GM19395 (cell line): ENCODE data around the gene CNTNAP2.

ENCODE experiments used
- ATAC-seq: cut with Tn5 transposase; IDR thresholded peaks from one replicate; pipeline ENCODE4 v1.9.1; 2021; ENCODE audit warnings: mild to moderate bottlenecking, moderate library complexity; ENCODE audit not compliant: unreplicated experiment

The CNTNAP2 gene

DNA sequence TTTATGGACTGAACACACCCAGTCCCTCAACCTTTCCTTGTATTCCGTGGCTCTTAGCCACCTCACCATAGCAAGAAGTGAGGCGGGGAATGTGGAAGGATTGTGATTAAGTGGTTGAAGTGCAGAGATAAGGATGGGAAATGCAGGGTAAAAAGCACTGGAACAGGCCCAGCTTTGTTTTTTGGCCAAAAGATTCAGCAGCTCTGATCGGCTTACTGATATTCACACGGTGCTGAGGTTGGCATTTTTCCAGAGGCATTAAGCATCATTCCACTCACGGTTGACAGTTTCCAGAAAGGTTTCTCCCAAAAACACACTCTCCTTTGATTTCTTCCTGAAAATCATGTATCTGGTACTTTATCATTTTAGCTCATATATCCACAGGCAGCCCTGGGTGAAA is 544.2 kb downstream of the CNTNAP2 start:
- no peak for ATAC-seq

DNA sequence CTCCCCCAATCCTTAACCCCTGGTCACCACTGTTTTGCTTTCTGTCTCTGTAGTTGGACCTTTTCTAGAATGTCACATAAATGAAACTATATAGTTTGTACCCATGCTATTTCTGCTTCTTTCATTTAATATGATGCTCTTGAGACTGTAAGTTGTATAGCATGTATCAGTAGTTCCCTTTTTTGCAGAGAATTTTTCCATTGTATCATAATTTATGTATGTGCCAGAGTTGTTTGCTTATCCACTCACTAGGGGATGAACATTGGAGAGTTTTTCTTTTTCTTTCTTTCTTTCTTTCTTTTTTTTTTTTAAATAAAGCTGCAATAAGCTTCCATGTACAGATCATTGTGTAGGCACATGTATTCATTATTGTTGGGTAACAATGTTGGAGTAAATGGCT is 544.8 kb downstream of the CNTNAP2 start:
- ATAC-seq: no peak

DNA sequence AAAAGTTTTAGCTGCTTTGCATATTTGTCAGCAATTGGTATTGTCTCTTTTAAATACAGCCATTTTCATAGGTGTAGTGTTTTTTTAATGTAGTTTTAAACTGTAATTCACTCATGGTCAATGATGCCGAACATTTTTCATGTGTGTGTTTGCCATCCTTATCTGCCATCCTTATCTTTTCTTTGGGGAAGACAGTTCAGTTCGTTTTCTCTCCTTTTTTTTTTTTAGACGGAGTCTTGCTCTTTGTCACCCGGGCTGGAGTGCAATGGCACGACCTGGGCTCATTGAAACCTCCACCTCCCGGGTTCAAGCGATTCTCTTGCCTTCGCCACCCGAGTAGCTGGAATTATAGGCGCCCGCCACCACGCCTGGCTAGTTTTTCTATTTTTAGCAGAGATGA is 545.3 kb downstream of the CNTNAP2 start:
- no peak for ATAC-seq

DNA sequence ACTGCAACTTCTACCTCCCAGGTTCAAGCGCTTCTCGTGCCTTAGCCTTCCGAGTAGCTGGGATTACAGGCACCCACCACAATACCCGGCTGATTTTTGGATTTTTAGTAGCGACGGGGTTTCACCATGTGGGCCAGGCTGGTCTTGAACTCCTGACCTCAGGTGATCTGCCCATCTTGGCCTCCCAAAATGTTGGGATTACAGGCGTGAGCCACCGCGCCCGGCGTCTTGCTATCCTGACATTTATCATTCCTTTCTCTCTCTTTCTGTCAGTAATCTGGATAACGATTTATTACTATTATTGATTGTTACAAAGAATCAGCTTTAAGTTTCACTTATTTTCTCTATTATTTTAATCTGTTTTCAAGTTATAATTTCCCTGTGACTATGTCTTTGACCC is 548.4 kb downstream of the CNTNAP2 start:
- no peak for ATAC-seq

DNA sequence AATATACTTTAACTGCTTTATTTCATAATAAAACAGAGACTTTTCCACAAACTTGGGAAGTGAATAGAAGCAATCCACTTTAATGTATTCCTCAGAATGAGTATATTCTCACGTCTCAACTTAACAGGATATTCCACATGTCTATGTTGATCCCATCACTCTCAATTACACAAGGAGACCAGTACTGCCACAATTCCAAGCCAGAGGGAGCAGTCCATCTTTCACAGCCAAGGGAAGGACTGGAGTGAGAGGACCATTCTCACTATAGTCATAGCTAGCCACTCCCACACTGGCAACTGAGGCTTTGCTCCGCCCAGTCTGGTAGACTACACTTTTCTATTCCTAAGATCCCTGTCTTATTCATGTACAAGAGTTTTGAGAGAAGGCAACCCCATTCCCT is 553.9 kb downstream of the CNTNAP2 start:
- ATAC-seq: no peak

DNA sequence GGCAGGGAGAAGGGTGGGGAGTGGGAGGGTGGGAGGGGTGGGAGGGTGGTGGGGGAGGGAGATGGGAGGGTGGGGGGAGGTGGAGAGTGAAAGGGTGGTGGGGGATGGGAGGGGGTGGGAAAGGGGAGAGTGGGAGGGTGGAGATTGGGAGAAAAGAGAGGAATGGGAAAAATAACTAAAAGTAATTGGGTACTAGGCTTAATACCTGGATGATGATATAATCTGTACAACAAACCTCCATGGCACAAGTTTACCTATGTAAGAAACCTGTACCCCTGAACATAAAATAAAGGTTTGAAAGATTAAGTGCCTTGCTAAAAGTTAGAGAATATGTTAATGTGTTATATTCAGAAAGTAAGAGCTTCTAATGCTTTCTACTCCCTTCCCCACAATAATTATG is 564.9 kb downstream of the CNTNAP2 start:
- ATAC-seq: no peak

DNA sequence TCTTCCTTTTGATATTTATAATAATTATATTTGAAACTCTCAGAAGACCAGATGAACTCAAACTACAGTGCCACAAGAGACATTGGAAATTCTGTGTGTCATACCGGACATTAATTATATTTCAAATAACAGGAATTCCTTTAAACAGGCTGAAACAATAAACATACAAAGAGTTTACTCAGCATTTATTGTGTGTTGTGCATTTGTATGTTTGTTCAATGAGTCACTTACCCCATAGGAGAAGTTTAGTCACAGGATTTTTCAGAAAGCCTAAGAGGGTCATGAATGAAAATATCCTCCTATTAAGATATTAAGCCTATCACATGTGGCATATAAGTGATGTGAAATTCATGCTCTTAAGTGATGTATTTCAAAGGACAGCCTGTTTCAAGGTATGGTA is 566.8 kb downstream of the CNTNAP2 start:
- ATAC-seq: no peak

DNA sequence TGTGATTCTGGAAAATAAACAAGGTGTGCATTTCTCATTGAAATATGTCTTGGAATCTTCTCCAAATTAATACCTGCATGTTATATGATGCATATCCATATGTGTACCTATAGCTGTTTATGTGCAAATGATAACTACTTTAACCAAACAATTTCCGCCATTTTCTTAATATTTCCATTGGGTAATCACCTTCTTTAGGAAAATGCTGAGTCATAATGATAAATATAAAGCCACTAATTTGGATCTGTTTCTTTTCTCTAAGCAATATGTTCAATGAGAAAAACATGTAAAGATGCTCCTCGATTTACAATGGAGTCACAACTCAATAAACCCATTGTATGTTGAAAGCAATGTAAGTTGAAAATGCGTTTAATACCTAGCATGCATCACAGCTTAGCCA is 574.4 kb downstream of the CNTNAP2 start:
- no peak for ATAC-seq

DNA sequence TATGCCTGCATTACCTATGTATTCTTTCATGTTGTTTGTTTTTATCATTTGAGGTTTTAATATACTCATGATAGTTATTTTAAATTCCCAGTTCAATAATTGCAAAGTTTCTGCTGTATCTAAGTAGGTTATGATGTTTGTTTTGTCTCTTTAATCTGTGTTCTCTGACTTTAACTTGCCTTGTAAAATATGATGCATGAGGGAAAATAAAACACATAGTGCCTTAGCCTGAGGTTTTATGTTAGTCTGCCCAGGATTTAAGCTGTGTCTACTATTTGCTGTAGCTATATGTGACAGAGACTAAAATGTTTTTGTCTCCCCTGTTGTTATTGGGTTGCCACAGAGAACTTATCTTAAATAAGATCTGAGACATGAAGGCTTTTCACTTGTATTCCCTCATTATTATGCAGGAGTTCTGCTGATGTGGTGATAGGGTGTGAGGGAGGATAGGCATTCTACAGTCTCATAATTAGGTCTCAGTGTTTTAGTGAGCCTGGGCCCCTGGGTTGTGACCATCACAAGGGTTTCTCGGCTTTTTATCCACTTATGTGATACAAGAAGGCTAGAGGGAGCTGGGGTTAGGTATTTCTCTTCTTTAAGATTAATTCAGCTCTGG is 582.5 kb downstream of the CNTNAP2 start:
- no peak for ATAC-seq

DNA sequence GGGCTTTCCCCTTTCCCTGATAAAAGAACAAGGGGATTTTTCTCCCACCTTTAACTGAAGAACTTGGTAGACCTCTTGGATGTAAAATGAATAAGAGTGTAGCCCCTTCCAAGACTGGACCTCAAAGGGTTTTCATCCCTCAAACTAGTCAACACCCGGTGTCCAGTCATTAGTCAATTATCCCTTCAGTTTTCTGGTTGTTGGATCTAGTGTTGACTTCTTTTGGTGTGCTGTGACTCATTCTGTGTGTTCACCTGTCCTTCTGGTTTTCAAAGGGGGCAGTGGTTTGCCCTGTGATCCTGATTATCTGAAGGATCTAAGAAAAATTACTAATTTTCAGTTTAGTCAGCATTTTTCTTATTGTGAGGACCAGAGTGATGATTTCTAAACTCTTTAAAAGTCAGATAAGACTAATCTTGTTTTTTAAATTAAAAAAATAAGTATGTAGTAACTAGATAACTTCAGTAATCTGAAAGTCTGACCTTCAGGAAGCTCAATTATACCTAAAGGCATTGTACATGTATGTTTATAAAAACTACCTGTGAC is 583.5 kb downstream of the CNTNAP2 start:
- ATAC-seq: no peak

DNA sequence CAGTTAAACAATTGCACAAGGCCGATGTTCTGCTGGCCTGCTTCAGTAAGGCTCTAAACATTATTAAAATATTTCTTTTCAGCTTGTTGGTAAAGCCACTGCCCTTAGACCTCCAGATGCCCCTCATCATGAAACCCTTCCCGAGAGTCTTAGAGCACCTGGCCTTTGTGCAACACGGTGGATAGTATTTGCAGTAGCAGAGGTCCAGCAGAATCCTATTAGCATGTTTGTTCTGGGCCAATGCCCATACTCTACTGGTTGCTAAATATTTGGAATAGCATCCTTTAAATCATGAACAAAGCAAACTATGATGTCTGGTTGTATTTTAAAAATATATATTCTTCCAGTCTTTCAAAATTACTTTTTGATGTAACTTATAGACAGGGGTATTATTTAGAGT is 584.6 kb downstream of the CNTNAP2 start:
- ATAC-seq: no peak

DNA sequence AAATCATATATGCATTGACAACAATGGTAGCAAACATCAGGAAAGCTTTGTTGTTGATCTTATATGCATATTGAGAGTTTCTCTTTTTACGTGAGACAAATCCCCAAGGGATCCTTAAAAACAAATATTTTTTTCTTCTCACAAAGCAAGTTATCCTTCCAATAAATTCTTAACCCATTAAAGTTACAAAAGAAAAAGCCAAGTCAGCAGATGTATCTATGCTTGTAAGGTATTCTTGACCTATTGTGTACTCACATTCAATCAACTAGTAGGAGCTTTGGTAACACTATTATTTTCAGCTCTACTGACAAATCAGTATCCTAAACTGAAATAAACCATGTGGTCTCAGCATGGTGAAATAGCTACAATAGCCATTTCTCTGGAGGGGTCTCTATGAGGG is 586.3 kb downstream of the CNTNAP2 start:
- no peak for ATAC-seq

DNA sequence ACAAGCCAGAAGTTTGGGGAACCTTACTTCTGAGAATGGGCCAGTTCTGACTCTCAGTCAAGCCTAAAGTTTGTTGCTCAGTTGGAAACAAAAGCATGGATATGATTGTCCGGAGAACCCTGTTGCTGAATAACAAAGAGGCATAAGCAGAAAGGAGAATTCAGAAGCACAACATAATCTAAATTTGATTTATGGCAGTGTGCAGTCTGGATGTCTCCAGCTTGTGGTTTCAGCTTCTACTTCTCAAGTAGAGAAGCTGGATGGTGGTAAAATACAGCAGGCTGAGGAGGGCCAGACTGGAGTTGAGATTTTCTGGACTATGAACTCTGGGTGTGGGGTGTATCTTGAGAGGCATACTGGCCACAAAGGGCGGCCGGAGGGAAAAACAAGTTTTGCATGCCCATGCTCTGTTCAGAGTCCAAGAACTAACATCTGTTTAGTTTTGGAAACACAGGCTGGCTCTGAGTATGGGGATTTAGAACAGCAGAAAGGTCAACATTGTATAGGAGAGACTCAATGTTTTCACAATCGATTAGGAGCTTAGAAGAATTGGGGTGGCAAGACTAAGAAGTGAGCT is 592.9 kb downstream of the CNTNAP2 start:
- ATAC-seq: no peak

DNA sequence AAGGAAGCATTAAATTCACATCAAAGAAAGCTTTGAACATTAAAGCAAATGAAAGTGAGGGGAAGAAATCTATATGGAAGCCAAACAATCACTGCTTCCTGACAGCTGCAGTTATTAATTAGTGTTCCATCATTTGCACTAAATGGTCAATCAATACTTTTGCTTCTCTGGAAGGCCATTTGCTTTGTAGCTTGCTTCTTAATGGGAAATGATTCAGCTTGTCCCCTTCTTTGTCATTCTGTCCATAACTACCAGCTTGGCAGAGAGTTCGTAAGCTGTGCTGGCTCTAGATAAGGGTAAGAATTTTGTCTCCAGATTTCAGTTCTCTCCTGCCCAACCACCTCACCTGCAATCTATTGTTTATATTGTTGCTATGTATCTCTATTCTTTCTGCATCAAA is 596.6 kb downstream of the CNTNAP2 start:
- ATAC-seq: no peak

DNA sequence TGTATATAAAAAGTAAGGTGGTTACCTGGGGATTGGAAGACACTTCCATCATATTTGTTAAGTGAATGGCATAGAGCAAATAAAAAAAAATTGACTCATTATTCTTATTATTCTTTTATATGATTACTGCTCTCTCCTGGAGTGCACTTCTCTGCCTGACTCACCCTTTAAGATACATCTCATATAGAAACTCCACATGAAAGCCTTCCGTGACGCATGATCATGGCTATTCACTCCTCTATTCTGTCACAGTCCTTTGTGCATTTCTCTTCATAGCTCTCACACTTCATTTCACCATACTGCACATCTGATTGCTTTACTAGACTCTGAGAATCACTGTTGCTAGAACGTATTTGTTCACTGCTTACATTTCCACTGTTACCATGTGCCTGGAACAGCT is 597.3 kb downstream of the CNTNAP2 start:
- ATAC-seq: no peak

DNA sequence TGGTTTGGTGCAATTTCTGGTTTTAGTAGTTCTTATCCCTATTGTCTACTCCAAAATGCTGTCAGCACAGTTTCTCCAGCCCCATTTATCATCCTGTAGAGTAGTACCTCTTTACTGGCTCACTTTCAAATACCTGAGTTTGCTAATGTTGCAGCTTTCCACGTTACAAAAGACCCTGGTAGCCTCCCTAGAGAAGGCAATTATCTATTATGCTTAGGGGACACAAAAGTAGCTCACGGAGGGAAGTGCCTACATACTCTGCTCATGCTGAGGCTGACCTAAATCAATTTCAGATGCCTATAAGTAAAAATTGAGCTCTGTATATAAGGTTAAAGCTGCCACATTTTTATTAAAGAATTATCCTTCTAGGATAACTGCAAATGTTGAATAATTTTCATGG is 603.6 kb downstream of the CNTNAP2 start:
- ATAC-seq: no peak

DNA sequence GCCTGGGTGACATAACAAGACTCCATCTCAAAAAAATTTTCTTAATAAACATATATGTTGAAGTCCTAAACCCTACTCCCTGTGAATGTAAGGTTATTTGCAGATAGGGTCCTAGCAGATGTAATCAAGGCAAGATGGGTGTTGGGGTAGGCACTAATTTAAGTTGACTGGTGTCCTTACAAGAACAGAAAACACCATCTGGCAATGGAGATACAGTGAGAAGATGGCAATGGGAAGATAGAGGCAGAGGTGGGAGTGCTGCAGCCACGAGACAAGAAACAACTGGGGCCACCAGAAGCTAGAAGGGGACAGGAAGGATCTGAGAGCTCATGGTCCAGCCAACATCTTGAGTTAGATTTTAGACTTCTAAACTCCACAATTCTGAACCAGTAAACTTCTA is 606.4 kb downstream of the CNTNAP2 start:
- ATAC-seq: no peak

DNA sequence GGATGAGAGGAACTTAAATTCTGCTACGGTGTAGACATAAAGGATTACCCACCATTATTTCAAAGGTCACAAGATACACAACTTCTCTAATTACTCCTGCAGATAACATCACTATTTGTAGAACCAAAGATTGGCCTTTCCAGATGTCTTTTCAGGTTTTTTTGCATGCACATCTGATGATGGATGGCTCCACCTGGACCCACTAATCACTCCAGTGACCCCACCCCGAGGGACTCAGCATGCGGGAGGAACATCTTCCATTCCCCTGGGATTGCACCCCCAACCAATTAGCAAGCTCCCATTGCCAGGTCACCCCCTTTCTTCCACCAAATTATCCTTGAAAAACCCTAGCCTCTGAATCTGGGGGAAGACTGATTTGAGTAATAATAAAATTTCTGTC is 608.9 kb downstream of the CNTNAP2 start:
- no peak for ATAC-seq

DNA sequence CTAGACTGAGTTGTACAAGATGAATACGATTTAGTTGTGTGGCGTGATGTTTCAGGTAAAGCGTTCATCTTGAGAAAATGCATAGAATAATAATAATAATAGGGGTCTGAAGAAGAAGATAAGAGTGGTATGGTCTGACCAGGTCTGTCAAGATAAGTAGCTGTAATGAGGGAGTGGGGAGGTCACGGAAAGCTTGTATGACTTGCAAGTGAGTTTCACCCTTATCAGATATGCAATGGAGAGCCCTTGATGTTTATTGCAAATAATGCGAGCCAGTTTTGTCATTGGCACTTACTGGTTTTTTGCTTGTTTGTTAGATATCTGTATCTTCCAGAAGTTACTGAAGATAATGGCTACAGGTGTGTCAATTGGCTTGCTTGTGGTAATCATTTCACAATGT is 611.5 kb downstream of the CNTNAP2 start:
- no peak for ATAC-seq

DNA sequence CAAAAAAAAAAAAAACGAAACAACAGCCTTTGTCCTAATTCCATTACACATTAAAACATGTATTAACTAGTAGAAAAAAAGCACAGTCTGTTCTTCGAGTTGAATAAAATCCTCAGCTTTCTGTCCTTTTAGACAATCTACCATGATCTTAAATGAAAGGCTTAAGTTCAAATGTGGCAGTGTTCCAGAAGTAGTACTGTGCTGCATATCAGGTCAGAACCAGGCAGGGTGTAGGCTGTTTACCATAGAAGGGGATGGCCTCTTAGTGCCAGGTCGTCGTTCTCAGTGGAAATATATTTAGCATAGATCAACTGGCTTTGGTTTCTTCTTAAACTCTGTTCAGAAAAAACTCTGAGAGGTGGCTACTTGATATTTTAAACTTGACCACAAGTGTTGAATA is 612.0 kb downstream of the CNTNAP2 start:
- no peak for ATAC-seq

DNA sequence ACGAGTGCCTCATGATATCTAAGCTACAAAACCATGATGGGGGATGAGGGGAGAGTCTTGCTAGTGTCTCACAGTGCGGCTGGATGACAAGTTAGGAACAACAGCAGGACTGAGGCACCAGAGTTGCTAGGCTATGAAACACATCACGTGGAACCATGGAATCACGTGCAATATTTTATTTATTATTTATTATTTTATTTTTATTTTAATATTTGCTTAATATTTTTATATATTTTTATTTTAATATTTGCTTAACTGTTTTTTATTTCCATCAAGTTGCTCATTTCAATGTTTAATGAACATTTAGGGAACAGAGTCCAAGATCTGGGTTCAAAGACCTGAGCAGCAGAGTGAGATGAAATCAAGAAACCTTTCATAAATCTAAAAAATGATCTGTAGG is 614.6 kb downstream of the CNTNAP2 start:
- ATAC-seq: no peak

DNA sequence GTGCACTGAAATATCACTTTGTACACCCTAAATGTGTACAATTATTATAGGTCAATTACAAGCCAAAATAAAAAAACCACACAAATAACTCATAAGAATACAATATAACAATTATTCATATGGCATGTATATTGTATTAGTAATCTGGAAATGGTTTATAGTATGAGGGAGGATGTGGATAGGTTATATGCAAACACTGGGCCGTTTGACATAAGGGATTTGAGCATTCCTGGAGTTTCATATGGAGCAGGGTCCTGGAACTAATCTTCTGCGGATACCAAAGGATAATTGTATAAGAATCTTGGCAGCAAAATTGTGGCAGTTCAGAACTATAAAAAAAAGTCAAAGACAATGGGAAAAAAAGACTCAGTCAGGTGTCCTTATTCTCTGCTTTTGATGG is 619.4 kb downstream of the CNTNAP2 start:
- ATAC-seq: no peak
